ENCODE results near the gene CCL1. TPM values are rescaled to one million over a fixed set of nuclear protein-coding genes. Genes with fewer than 3 reads are reported as not detected.
A peak's percentile ranks its signal among the peaks of the same experiment; 100 is the strongest.

The CCL1 gene, protein sequence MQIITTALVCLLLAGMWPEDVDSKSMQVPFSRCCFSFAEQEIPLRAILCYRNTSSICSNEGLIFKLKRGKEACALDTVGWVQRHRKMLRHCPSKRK
- not detected in 2 replicates for total RNA-seq (2014; rRNA removed; shearing (Covaris generic))
- not detected in 2 replicates for polyA plus RNA-seq (2014; cell fraction: nucleus; rRNA removed)

DNA sequence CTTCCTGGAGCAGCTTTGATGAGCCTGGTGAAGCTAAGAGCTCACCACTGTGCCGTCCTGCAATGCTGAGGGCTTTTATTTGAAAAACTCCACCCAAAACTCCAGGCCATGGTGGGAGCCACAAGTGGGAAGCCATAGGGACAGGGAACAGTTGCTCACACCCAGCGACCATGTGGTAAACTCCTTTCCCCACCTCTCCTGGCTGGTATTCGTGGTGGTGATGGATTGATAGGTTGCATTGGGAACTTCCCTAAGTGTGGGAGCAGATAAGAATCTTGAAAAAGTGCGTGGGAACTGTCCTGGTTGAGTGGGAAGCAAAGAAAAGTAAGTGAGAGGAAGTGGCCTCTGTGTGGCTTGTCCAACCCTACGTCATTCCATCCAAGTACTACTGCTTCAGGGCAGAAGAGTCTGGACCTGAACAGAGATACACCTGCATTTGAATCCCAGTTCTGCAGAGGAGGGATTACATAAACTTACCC, at the start of gene CCL1:
Gene CCL1, minus strand, starts transcription at position 51 of the 479 bp plus-strand sequence. CDS start 72 bp downstream, outside the sequence.
- no peak for DNase-seq (ENCODE audit: extremely low read depth, low read depth)

DNA sequence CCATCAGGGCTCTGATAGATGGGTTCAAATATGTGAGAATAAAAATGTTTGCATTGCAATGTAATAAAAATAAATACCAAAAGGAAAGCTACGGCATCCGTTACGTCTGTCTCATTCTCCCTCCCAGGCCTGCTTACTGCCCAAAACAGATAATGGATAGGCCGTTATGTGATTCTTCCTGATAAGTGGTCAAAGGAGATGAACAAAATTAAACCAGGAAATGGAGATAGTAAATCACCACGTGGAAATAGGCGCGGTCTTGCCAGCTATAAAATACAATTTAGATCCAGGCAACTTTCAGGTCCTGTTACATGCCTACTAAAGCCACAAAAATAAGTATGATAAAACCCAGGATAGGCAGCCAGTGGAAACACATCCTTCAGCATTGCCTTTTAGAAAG, 49.5 kb upstream of the CCL1 start:
- no peak for DNase-seq (ENCODE audit: extremely low read depth, low read depth)

DNA sequence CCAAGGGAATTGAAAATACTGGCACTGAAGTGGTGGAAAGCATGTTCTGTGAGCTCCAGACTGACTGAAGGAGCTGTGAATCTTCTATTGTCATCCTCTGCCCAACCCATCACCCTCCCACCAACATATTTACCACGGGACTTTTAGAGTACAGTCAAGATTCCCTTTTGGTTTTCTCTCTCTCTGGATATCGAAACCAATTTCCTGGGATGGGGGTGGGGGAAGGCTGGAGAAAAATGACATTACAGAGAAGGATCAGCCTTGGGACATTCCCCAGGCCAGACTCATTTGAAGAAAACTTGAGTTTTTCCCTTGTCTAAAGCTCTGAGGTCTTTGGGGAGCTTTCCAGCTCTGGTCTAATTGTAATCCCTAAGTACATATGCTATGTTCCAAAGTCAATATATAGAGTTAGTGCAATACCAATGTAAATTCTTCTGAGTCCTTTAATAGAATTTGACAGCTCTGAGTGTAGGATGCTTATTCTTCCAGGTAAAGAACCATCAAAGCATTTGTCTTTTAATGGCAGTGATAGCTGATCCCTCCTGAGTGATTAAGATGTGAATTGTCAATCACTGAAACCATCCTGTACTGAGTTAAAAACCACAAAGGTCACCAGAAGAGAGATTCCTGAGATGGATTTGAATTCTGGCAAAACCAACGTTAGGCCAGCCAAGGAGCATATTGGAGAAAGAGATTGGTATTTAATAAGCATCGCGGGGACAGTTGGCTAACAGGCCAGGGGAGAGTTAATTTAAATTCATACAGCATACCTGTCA, 48.8 kb upstream of the CCL1 start:
- peak; percentile 18 for DNase-seq (ENCODE audit: extremely low read depth, low read depth)

DNA sequence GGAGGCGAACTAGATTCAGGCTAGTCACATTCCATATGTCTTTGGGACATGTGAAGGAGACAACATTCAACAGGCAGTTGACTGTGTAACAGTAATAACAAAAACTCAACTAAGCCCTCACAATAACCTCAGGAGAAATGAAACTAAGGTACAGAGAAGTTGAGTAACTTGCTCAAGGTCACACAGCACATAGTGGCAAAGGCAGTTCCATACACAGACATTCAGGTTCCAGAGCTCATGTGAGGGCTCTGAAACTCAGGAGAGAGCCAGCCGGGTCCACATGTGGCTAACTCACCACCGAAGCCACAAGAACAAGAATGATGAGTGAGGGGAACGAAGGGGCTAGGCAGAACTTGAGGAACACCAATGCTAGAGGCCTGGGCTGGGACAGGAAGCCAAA, 46.3 kb upstream of the CCL1 start:
- no peak for DNase-seq (ENCODE audit: extremely low read depth, low read depth)

DNA sequence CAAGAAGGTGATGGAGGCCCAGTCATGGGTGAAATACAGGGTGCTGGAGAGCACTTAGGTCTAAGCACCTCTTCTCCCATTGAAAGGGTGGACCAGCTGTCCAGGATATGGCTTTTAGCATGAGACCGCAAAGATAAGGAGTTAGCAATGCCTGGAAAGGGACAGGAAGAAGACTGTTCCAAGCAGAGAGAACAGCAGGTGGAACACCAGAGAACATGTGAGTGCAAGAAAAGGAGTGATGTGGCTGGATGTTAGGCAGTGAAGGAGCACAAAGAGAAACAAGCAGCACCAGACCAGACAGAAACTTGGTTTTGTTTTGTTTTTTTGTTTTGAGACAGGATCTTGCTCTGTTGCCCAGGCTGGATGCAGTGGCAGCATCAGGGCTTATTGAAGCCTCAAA, 45.4 kb upstream of the CCL1 start:
- DNase-seq (ENCODE audit: extremely low read depth, low read depth): no peak

DNA sequence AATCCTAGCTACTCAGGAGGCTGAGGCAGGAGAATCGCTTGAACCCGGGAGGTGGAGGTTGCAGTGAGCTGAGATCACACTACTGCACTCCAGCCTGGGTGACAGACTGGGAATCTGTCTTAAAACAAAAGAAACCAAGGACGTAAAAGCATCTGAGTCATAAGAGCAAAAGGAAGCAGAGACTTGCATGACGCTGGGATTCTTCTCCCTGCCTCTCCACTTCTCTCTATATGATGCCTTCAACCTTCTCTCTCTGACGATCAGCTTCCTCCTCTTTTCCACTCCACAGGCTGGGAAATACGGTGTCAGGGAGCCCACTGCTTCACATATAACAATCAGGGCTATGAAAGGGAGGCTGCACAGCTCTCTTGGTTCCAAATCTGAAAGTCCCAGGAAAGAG, 43.2 kb upstream of the CCL1 start:
- DNase-seq (ENCODE audit: extremely low read depth, low read depth): no peak

DNA sequence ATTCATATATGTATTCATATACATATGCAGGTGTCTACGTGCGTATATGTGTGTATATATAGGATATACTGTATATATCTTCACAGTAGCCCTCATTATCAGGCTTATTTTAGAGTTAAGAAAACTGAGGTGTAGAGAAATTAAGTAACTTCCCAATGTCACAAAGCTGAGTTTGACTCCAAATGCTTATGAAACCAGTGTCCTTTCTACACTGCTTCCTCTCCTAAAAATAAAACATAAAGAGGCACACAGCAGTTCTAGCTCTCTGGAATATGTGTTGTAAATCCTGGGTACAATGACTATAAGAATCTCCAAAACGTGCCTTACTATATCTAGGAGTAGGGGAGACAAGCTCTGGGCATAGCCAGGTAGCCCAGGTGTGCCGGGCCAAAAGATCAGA, 40.0 kb upstream of the CCL1 start:
- no peak for DNase-seq (ENCODE audit: extremely low read depth, low read depth)

DNA sequence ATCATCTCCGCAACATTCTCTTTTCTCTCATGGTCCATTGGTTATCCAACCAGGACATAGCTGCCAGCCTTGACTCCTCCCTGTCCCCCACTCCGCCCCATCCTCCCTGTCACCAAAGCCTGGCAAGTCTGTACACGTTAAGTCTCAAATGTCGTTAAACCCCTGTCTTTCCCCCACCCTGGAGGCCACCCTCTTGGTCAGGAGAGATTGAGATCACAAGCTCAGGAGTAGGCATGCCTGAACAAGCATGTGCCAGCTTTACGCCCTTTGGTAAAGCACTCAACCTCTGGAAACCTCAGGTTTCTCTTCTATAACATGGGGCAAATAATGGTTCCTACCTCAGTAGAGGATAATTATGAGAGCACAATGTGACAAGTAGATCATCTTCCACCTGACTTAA, 38.1 kb upstream of the CCL1 start:
- DNase-seq (ENCODE audit: extremely low read depth, low read depth): no peak

DNA sequence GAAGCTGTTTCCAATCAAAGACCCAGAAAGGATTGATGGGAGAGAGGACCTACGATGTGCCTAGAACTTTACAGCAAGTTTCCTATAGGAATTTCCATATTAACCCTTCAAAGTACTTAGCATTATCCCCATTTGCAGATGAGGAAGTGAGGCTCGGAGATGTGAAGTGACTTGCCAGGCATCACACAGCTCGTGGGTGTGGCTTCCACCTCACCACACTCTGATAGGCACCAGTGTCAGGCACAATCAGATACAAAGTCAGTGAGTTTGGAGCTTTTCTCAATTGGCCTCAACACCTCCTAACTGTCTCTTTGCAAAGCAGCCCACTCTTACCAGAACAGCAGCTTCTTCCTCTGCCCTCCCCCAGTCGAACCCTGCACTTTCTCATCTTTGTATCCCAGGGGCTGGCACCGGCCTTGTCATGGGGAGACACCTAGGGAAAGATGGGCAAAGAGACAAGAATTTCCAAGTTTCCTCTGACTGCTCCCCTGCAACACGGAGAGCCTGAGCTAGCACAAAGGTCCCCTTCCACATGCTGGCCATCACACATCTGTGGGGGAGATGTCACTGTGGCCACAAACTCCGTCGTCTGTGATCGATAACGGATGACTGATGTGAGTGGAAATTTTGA, 37.4 kb upstream of the CCL1 start:
- DNase-seq (ENCODE audit: extremely low read depth, low read depth): no peak

DNA sequence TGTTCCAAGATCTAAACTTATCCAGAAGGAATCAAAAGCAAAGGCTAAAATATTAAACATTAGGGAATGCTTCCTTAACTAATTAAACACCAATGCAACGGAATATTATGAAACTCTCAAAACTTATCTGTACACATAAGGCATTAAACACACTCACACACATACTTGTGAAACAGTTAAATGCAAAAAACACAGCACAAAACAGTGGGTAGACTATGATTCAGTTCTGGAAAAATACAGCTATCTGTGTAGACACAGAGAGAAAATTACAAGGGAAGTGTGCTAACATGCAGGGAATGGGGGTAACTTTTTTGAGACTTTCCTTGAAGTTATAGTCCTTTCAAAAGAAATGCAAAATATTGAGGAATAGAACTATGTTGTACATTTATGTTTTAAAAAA, 36.7 kb upstream of the CCL1 start:
- no peak for DNase-seq (ENCODE audit: extremely low read depth, low read depth)

DNA sequence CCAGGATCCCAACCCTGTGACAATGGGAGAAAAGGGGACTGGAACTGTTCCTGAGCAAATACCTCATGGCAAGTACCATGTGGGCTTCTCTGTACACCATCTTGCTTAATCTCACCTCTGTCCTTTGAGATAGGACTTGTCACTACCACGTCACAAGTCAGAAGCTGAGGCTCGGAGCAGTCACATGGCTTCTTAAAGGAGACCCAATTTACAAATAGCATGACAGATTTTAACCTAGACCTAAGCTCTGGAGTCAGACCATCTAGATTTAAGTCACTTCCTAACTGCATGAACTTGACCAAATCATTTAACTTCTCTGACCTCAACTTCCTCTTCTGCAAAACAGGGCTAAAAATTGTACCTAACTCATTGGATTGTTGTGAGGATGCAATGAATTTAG, 36.0 kb upstream of the CCL1 start:
- DNase-seq (ENCODE audit: extremely low read depth, low read depth): no peak

DNA sequence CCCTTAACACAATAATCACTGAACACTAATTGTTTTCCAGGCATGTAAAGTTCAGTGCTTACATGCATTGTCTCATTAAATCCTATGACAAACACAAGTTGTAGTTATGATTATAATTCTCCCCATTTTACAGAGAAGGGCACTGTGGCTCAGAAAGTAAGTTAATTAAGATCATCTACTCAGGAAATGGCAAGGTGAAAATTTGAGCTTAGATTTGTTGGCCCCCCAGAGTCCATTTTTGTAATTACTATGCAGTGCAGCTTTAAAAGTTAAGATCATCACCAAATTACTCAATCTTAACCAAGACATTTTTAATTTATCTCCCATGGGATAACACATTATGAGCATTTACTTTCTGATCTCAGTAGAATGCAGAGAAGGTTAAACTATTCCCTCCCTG, 34.2 kb upstream of the CCL1 start:
- DNase-seq (ENCODE audit: extremely low read depth, low read depth): no peak

DNA sequence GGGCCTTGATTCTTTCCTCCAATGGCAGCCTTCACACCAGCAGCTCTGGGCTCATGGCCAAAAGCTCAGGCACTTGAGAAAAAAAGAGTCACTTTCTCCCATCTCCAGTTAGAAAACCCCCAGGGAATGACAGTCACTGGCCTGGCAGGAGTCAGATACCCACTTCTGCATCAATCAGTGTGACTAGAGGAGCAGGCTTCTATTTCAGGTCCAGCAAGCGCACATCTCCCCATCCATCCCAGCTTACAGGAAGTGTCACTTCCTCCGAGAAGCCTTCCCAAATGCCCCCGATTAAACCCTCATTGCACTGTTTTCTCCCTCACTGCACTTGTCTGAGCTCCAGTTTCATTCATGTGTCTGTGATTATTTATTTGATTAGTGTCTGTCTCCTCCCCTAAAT, 30.4 kb upstream of the CCL1 start:
- no peak for DNase-seq (ENCODE audit: extremely low read depth, low read depth)

DNA sequence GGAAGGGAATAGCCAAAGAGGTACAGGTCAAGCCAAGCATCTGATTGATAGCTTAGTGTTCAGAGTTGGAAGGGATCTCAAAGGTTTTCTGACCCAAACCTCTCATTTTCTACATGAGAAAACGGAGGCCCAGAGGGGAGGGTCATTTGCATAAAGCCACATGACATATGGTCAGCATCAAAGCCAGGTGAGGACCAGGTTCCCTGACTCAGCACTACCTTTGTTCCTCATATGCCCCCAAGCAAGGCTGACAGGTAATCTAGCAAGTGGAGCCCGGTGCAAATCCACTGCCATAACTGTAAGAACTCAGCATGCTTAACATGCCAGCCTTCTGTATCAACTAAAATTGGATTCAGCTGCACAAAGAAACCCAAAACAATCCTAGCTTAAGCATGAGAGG, 28.2 kb upstream of the CCL1 start:
- DNase-seq (ENCODE audit: extremely low read depth, low read depth): no peak

DNA sequence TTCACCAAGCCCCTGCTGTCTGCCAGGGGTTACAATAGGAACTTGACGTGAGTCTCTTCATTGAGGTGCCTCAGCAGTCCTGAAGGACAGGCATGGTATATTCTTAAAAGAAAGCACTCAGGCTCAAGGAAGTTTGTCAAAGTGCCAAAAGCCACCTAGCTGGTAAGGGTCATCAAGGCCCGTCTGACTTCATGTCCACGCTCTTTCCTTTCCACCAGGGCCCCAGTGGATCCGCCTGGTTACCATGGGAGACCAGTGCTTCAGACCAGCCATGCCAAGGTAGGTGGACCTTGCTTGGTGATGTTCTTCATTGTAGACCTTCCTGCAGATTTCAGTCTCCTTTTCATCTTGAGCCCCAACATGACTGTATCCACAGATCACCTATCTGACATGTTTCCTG, 27.6 kb upstream of the CCL1 start:
- DNase-seq (ENCODE audit: extremely low read depth, low read depth): no peak

DNA sequence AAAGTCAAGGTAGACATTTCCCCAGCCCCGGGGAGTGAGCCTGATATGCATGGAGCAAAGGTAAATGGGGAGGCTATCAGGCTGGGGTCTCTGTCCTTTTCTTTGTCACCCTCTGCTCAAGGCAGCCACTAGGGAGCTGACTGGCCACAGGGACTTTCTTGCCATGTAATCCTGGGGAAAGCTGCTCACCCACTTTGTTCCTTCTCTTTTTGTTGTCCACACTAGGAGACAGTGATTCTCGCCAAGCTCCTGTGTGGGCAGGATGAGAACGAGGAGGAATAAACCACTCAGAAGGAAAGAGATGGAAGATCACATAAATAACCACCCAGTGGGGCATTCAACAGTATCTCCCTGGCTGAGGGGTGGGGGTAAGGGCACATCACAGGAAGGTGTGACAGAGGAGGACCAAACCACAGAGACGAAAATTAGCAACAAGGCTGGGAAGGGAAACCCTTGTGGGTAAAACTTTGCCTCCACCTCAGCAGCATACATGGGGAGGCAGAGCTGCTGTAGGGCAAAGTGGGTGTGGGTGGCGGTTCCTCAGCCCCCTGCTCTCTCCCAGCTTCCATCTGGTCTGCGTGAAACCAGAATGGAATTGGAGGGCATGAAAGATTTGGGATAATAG, 26.2 kb upstream of the CCL1 start:
- DNase-seq (ENCODE audit: extremely low read depth, low read depth): no peak

DNA sequence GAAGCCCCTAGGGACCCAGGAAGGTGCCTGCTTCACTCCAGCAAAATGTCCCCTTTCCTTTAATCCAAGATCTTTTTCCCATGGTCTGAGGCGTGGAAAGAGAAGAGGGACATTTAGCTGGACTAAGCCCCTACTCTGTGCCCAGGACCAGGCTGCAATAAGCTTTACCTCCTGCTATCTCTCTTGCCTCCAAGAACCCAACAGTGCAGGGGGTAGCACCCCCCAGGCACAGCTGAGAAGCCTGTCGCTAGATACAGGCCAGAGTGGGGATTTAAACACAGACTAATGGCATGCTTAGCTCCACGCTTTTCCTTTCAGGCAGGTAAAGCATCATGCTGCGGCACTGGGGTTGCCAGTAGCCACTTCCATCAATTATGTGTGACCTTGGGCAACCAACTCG, 24.5 kb upstream of the CCL1 start:
- no peak for DNase-seq (ENCODE audit: extremely low read depth, low read depth)

DNA sequence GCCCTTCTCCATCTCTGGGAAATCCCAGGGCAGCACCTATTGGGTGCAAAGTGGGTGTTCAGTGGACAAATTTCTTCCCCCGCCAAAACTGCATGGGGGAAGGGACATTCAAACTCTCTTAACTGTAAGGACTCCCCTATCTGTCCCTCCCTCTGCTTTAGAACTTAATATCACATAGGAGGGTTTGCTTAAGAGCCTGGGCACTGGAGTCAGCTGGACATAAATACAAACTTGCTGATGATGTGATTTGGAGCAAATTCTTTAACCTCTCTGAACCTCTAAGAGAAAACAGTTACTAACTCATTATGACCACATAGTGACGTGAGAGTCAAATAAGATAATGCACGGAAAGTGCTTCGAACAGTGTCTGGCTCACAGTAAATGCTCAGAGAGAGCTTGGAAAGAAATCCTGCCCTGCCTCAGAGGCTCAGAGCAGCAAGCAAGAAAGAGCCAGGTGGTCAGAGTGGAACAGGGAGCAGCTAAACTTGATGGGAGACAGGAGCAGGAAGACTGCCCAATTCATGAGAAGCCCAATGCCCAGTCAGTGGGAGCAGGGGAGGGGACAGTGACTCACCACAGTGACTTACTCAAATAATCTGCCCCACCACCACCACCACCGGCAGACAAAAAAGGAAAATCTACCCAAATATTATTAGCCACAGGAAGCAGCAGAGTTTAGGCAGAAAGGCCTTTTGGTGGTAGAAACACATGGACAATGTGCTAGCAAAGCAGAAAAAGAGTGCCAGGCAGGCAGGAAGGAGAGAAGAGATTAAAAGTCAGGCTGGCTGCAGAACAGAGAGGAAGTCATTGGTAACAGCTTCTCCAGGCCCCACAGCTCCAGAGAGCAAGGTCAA, 23.9 kb upstream of the CCL1 start:
- DNase-seq (ENCODE audit: extremely low read depth, low read depth): no peak

DNA sequence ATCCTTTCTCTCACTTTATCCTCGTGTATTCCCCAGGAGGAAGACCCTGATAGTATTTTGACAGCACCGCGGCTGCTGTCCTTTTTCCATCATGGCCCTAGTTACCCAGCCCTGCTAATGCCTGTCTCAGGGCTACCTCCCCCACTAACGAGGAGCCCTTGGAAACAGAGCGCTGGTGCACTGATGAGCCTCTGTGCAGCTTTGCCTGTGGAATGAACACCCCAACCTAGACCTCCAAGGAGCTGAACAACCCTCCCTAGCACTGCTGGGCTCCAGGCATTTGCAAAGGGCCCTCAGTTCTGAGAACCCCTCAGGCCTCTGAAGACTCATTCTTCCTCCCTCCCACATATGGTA, 23.3 kb upstream of the CCL1 start:
- DNase-seq (ENCODE audit: extremely low read depth, low read depth): no peak

DNA sequence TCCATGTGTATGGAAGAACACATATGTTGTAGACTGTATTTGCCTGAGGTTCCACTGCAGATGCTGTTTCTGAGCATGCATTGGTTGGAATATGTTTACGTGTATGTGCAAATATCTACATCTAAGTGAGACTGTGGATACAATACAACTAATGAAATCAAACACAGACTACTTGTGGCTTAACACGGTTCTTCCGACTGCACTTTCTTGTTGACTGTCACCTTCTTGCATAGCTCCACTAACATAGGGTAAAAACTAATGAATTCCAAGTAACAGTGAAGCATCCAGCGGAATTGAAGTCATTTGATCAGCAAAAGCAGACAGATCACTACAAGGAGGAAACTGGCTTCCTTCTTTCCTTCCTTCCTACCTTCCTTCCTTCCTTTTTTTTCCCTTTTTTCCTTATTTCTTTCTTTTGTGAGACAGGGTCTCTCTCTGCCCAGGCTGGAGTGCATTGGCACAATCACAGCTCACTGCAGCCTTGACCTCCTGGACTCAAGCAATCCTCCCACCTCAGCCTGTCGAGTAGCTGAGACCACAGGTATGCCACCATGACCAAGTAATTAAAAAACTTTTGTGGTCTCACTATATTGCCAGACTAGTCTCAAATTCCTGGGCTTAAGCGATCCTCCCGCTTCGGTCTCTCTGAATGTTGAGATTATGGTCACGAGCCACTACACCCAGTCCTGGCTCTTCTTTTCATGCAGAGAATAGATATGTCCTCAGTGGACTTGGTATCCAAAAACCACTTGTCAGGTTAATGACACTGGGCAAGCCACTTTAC, 22.0 kb upstream of the CCL1 start:
- DNase-seq (ENCODE audit: extremely low read depth, low read depth): no peak
